WERI-Rb-1 (cell line): ENCODE measurements around the gene COL21A1.

Source experiments
- DNase-seq: peaks from one replicate; pipeline ENCODE4 v3.0.0-alpha.2; 2020
- H3K27ac ChIP-seq: fragments of 250-450 bp; sonication (Bioruptor Pico); 2 replicates; pipeline ENCODE4 v1.5.1; 2020; ENCODE audit warnings: mild to moderate bottlenecking, moderate library complexity
- H3K27me3 ChIP-seq: fragments of 250-450 bp; sonication (Bioruptor Pico); 2 replicates; pipeline ENCODE4 v1.5.1; 2021; ENCODE audit warnings: mild to moderate bottlenecking, low read depth, moderate library complexity; ENCODE audit not compliant: insufficient read depth, severe bottlenecking
- H3K36me3 ChIP-seq: fragments of 250-450 bp; sonication (Bioruptor Pico); 2 replicates; pipeline ENCODE4 v1.5.1; 2020; ENCODE audit warnings: mild to moderate bottlenecking, moderate library complexity
- H3K4me3 ChIP-seq: 2 replicates; pipeline ENCODE4 v1.5.1; 2011; ENCODE audit warnings: low read depth, mild to moderate bottlenecking, control low read depth, low read length
- H3K9me3 ChIP-seq: fragments of 250-450 bp; sonication (Bioruptor Pico); 2 replicates; pipeline ENCODE4 v1.5.1; 2021; ENCODE audit warnings: mild to moderate bottlenecking, moderate library complexity; ENCODE audit not compliant: severe bottlenecking
- CTCF ChIP-seq: IDR thresholded peaks from 2 replicates; pipeline ENCODE4 v1.5.1; 2011; ENCODE audit warnings: low read depth, mild to moderate bottlenecking, control low read depth, inconsistent platforms, low read length

Gene COL21A1

GRCh38 chr6:56091159-56091869 is 156.1 kb downstream of the COL21A1 start:
- H3K27ac ChIP-seq, result no peak overlapping the region
- TF ChIP-seq CTCF, result no peak
- DNase-seq, result no peak
- no peak overlapping the region for H3K4me3 ChIP-seq
- H3K27me3 ChIP-seq, result no peaks in the 10 kb centered on the region
- H3K36me3 ChIP-seq, result no peaks in the 10 kb centered on the region
- H3K9me3 ChIP-seq, result peaks cover 6% of the 10 kb centered on the region

DNA sequence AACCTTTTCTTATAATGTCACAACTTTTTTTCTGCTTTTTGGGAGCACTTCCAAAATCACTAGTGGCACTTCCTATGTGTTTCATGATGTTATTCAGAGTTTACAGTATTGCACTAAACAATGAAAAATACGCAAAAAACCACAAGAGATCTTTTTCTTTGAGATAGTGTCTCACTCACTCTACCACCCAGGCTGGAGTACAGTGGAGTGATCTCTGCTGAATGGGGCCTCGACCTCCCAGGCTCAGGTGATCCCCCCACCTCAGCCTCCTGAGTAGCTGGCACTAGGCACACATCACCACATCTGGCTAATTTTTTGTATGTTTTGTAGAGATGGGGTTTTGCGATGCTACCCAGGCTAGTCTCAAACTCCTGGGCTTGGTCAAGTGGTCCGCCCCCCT is 158.7 kb downstream of the COL21A1 start:
- Histone ChIP-seq H3K27me3 (no peaks in the 10 kb centered on the region), H3K9me3 (peaks cover 6% of the 10 kb centered on the region), H3K36me3 (no peaks in the 10 kb centered on the region), H3K27ac (no peak overlapping the region), H3K4me3 (no peak overlapping the region)
- no peak for DNase-seq
- no peak for TF ChIP-seq CTCF

DNA sequence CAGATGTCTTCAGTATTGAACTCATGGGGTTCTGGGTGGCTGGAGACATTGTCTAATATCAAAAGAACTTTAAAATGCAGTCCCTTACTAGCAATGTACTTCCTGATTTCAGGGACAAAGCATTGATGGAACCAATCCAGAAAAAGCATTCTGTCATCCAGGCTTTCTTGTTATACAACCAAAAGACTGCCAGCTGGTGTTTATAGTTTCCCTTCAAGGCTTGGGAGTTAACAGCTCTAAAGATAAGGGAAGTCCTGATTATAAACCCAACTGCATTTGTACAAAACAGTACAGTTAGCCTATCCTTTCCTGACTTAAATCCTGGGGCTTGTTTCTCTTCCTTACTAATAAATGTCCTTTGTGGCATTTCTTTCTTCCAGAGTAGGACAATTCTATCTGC is 160.0 kb downstream of the COL21A1 start:
- no peak overlapping the region for H3K4me3 ChIP-seq
- peaks cover 6% of the 10 kb centered on the region for H3K9me3 ChIP-seq
- no peak overlapping the region for H3K27ac ChIP-seq
- H3K36me3 ChIP-seq, result no peaks in the 10 kb centered on the region
- no peak for DNase-seq
- no peaks in the 10 kb centered on the region for H3K27me3 ChIP-seq
- TF ChIP-seq CTCF, result no peak

- no peak overlapping the region for H3K4me3 ChIP-seq
- H3K27me3 ChIP-seq, result no peaks in the 10 kb centered on the region
- no peak for DNase-seq
- no peaks in the 10 kb centered on the region for H3K36me3 ChIP-seq
- H3K27ac ChIP-seq, result no peak overlapping the region
- peaks cover 2% of the 10 kb centered on the region for H3K9me3 ChIP-seq
- TF ChIP-seq CTCF, result no peak
Measured at GRCh38 chr6:56079751-56080540, 167.4 kb downstream of the COL21A1 start.

GRCh38 chr6:56076033-56076432 is 171.3 kb downstream of the COL21A1 start:
- DNase-seq, result no peak
- Histone ChIP-seq H3K27ac (no peak overlapping the region), H3K4me3 (no peak overlapping the region), H3K27me3 (no peaks in the 10 kb centered on the region), H3K36me3 (no peaks in the 10 kb centered on the region), H3K9me3 (peaks cover 2% of the 10 kb centered on the region)
- TF ChIP-seq CTCF, result no peak
